ENCODE data around the gene GFRA4. TPM values are rescaled to one million over a fixed set of nuclear protein-coding genes. Genes with fewer than 3 reads are reported as not detected.

The GFRA4 gene
- total and polyA plus RNA-seq, 9 donors = 0.22 TPM; not detected in 8

DNA sequence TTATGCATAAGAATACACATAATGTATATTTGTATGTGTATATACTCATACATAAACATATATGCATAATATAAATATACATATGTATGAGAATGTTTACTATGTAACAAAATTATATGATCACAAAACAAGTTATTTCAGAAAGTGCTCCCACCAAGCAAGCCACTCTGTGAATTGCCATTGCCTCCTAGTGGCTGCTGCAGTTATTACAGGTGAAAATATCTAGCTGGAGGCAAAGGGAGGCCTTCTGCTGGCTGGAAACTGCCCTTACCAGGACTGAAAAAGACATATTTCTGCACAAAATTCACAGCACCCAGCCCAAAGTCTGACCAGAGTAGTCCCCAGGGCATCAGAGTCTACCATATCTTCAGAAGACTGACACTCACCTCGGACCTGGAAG, 33.0 kb upstream of the GFRA4 start:
- intact Hi-C loops (cut with DNase I) = no loop called here
- WGBS, 3 donors = 89 to 95% (median 89%) methylated on average over 1 of the region's 1 CpG

DNA sequence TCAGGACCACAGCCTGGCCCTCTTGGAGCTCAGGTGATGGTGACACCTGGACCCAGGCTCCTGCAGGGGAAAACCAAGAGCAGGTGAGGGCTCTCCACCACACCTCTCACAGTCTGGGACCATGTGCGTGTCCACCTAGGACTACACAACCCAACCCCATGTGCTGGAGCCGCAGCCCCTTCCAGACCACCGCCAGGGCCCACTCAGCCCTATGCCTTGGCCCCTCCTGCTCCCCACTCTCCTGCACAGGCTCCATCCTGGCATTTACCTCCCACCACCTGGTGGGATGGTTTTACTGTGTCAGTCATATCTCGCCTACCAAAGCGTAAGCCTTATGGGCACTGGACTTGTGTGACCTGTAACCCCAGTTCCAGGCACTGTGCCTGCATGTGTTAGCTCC, 31.7 kb upstream of the GFRA4 start:
- no peak for DNase-seq
- Histone ChIP-seq H3K4me3 (no peak overlapping the region), H3K27ac (no peak overlapping the region), H3K36me3 (no peaks in the 10 kb centered on the region), H3K9me3 (no peaks in the 10 kb centered on the region), H3K4me1 (ENCODE audit: insufficient read depth) (no peaks in the 10 kb centered on the region), H3K27me3 (no peaks in the 10 kb centered on the region)
- TF ChIP-seq EP300 (IDR thresholded peaks at IDR 0.05) (no peak), POLR2A (IDR thresholded peaks at IDR 0.05) (no peak)
- TF ChIP-seq, protein P1, sequence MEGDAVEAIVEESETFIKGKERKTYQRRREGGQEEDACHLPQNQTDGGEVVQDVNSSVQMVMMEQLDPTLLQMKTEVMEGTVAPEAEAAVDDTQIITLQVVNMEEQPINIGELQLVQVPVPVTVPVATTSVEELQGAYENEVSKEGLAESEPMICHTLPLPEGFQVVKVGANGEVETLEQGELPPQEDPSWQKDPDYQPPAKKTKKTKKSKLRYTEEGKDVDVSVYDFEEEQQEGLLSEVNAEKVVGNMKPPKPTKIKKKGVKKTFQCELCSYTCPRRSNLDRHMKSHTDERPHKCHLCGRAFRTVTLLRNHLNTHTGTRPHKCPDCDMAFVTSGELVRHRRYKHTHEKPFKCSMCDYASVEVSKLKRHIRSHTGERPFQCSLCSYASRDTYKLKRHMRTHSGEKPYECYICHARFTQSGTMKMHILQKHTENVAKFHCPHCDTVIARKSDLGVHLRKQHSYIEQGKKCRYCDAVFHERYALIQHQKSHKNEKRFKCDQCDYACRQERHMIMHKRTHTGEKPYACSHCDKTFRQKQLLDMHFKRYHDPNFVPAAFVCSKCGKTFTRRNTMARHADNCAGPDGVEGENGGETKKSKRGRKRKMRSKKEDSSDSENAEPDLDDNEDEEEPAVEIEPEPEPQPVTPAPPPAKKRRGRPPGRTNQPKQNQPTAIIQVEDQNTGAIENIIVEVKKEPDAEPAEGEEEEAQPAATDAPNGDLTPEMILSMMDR (IDR thresholded peaks at IDR 0.05) = no peak
- 90 to 98% (median 96%) methylated on average over 5 of the region's 5 CpGs for WGBS, 3 donors
- intact Hi-C loops (cut with DNase I) = no loop called here

More for the DNA sequence above, 33.0 kb upstream of the GFRA4 start:
- H3K27me3 ChIP-seq = no peaks in the 10 kb centered on the region
- no peaks in the 10 kb centered on the region for H3K36me3 ChIP-seq
- H3K27ac ChIP-seq = no peak overlapping the region
- H3K9me3 ChIP-seq = no peaks in the 10 kb centered on the region
- H3K4me3 ChIP-seq = no peak overlapping the region
- no peak for DNase-seq
- H3K4me1 ChIP-seq (ENCODE audit: insufficient read depth) = no peaks in the 10 kb centered on the region
- TF ChIP-seq EP300 (IDR thresholded peaks at IDR 0.05) = no peak
- TF ChIP-seq, protein P1 (IDR thresholded peaks at IDR 0.05) = no peak

DNA sequence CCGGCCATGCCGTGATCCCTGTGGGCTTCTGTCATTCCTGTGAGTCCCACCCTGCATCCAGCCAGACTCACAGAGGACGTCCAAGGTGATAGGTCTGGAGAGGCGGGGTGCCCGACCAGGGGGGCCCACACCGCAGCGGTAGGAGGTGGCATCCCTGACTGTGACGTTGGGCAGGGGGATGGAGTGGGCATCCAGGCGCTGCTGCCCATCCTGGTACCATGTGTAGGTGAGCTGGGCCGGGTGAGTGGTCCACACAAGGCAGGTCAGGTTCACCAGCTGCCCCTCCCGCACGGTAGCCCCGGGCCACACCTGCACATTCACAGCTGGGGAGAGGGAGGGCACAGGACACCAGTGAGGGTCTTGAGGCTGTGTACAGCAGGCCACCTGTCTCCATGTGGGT, 30.2 kb upstream of the GFRA4 start:
- H3K27me3 ChIP-seq = no peaks in the 10 kb centered on the region
- DNase-seq = no peak
- no peak overlapping the region for H3K4me3 ChIP-seq
- 91 to 96% (median 91%) methylated on average over 13 of the region's 13 CpGs for WGBS, 3 donors
- no peaks in the 10 kb centered on the region for H3K4me1 ChIP-seq (ENCODE audit: insufficient read depth)
- TF ChIP-seq EP300 (IDR thresholded peaks at IDR 0.05) (no peak), POLR2A (IDR thresholded peaks at IDR 0.05) (no peak)
- TF ChIP-seq, protein P1 (IDR thresholded peaks at IDR 0.05) = no peak
- no peaks in the 10 kb centered on the region for H3K9me3 ChIP-seq
- no peaks in the 10 kb centered on the region for H3K36me3 ChIP-seq
- intact Hi-C loops (cut with DNase I) = no loop called here
- H3K27ac ChIP-seq = no peak overlapping the region

DNA sequence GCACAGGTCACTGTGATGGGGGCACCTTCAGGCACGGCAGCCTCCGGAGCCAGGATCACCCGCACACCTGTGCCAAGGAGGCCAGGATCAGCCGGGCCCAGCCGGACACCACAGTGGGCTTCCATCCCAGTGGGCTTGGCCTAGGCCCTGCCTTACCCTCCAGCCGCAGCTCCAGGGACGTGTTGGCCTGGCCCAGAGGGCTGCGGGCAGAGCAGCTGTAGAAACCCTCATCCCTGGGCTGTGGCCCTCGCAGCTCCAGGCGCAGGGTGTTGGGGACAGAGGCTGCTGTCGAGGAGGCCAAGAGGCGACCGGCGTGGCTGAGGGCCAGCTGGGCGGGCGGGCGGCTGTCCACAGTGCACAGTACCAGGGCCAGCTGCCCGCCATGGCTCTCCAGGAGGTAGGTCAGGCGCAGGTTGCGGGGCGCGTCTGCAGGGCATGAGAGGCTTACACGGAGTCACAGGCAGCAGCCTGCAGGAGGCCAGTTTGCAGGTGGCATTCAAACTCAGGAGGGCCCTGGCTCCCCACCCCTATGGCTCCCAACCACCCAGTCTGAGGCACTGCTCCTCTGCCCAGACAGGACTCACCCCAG, 29.6 kb upstream of the GFRA4 start:
- Histone ChIP-seq H3K4me3 (no peak overlapping the region), H3K27ac (no peak overlapping the region), H3K27me3 (no peaks in the 10 kb centered on the region), H3K36me3 (no peaks in the 10 kb centered on the region), H3K4me1 (ENCODE audit: insufficient read depth) (no peaks in the 10 kb centered on the region), H3K9me3 (no peaks in the 10 kb centered on the region)
- WGBS, 3 donors = 90 to 94% (median 91%) methylated on average over 22 to 23 of the region's 23 CpGs
- DNase-seq = no peak
- TF ChIP-seq POLR2A (IDR thresholded peaks at IDR 0.05) (no peak), EP300 (IDR thresholded peaks at IDR 0.05) (no peak)
- TF ChIP-seq, protein P1 (IDR thresholded peaks at IDR 0.05) = no peak
- intact Hi-C loops (cut with DNase I) = no loop called here

Measured in ovary (tissue), 9 donors.